ENCODE data around the gene HYAL2.
A peak's percentile ranks its signal among the peaks of the same experiment; 100 is the strongest.

The HYAL2 gene

DNA sequence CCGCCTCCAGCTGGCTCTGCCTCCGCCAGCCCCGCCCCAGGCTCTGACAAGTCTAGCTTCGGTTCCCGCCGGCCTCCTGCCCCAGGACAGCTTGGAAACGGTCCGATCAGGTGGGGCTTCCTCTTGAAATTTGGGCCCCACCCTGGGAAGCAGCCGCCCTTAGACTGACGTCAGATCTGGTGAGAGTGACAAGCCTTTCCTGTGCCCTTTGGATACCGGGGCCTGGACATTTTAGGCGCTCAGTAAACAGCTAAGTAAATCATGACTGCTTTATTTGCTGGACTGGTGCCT is 23.0 kb downstream of the HYAL2 start:
- Histone ChIP-seq H3K4me3 (ENCODE audit: insufficient read depth, low read depth, low read length, poor library complexity, severe bottlenecking) (peak overlapping the region; percentile 58), H3K9me3 (ENCODE audit: control insufficient read depth, low read length) (no peaks in the 10 kb centered on the region), H3K27me3 (replicated peaks; ENCODE audit: control insufficient read depth, insufficient read depth, low read length, poor library complexity, severe bottlenecking) (no peaks in the 10 kb centered on the region), H3K27ac (ENCODE audit: insufficient read depth, low read length, poor library complexity, severe bottlenecking) (peak overlapping the region; percentile 90), H3K36me3 (ENCODE audit: control insufficient read depth, insufficient read depth, low read length) (no peaks in the 10 kb centered on the region), H3K4me1 (ENCODE audit: control insufficient read depth, insufficient read depth, low read length, poor library complexity, severe bottlenecking) (peaks cover 22% of the 10 kb centered on the region)
- DNase-seq, result no peak

DNA sequence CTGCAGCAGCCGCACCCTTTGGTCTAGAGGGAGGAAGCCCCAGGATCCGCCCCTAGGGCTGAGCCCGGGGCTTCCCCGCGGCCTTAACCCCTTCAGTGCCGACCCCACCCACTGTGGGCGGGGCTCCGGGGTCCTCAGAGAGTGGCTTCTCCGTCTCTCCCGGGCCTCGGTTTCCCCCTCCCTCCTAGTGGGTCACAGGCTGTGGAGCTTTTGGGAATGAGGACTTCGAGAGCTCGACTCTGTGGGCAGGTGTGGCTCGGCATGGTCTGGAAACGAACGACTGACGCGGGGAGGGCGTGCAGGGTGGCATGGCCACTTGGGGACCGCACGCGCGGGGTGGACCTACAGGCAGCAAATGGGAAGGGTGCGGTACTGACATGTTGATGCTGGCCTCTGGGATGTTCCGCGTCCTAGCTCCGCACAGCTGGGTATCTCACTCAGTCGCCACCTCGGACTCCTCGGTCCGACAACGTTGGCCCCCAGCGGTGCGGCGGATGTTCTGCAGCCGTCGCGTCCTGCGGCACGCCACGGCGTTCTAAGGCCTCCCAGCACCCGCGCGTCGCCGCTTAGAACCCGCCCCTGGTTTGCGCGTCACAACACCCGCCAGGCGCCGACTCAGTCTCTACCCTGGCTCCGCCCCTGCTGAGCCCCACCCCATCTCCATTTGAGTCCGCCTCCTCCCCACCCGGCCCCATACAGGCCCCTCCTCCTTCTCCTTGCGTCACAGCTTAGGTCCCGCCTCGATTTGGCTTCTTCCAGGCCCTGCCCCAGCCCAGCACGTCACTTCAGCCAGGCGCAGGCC is 23.5 kb downstream of the HYAL2 start, which contains the start of the genes HYAL3 and NAA80:
Gene HYAL3, minus strand, starts transcription at position 570 of the 802 bp plus-strand sequence. CDS start 3,803 bp downstream, outside the sequence.
Gene NAA80, minus strand, starts transcription at position 570 of the 802 bp plus-strand sequence. CDS start 1,942 bp downstream, outside the sequence.
- peak within 1 kb of the TSS; percentile 67 for H3K4me3 ChIP-seq (ENCODE audit: insufficient read depth, low read depth, low read length, poor library complexity, severe bottlenecking)
- peak; percentile 99 for DNase-seq
- peaks cover 22% of the 10 kb centered on the region for H3K4me1 ChIP-seq (ENCODE audit: control insufficient read depth, insufficient read depth, low read length, poor library complexity, severe bottlenecking)
- H3K27ac ChIP-seq (ENCODE audit: insufficient read depth, low read length, poor library complexity, severe bottlenecking), result peak within 1 kb of the TSS; percentile 90
- no peaks in the 10 kb centered on the region for H3K27me3 ChIP-seq (replicated peaks; ENCODE audit: control insufficient read depth, insufficient read depth, low read length, poor library complexity, severe bottlenecking)
- H3K9me3 ChIP-seq (ENCODE audit: control insufficient read depth, low read length), result no peaks in the 10 kb centered on the region
- no peaks in the 10 kb centered on the region for H3K36me3 ChIP-seq (ENCODE audit: control insufficient read depth, insufficient read depth, low read length)

DNA sequence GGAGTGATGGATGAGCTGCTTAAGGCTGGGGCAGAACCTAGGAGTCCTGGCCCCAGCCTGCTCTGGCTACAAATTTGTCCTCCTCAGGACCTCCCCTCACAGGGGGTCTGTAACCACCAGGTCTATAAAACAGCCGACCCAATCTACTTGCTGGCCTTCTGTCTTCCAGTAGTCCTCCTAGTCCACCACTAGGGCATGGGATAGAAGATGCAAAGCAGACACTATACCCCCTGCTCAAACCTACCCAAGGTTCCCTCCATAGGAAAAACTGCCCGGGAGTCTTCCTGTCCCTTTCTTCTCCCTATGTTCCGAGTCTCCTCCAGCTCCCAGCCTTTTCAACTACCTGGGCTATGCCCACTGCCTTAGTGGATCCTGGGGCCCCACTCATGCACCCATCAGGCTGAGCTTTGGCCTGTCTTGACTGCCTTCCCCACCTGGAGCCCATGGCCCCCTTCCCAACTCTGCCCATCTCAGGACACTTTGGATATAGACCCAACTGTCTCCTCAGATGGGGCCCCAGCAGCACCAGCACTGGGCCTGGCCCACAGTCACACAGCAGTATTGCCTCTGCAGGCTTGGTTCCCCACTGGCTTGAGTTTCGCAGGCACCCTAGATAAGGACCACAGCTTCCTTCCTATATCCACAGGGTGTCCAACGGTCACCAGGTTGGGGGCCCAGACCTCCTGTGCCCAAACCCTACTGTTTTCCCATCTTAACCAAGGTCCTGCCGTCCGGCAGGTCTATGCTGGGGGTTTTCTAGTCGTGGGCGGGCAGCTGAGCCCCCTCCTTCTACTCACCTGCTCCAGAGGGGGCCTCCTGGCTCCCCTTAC is 24.4 kb downstream of the HYAL2 start:
- no peak for DNase-seq
- peak overlapping the region; percentile 90 for H3K27ac ChIP-seq (ENCODE audit: insufficient read depth, low read length, poor library complexity, severe bottlenecking)
- H3K27me3 ChIP-seq (replicated peaks; ENCODE audit: control insufficient read depth, insufficient read depth, low read length, poor library complexity, severe bottlenecking), result no peaks in the 10 kb centered on the region
- peak overlapping the region; percentile 67 for H3K4me3 ChIP-seq (ENCODE audit: insufficient read depth, low read depth, low read length, poor library complexity, severe bottlenecking)
- peaks cover 23% of the 10 kb centered on the region for H3K4me1 ChIP-seq (ENCODE audit: control insufficient read depth, insufficient read depth, low read length, poor library complexity, severe bottlenecking)
- no peaks in the 10 kb centered on the region for H3K9me3 ChIP-seq (ENCODE audit: control insufficient read depth, low read length)
- H3K36me3 ChIP-seq (ENCODE audit: control insufficient read depth, insufficient read depth, low read length), result no peaks in the 10 kb centered on the region

DNA sequence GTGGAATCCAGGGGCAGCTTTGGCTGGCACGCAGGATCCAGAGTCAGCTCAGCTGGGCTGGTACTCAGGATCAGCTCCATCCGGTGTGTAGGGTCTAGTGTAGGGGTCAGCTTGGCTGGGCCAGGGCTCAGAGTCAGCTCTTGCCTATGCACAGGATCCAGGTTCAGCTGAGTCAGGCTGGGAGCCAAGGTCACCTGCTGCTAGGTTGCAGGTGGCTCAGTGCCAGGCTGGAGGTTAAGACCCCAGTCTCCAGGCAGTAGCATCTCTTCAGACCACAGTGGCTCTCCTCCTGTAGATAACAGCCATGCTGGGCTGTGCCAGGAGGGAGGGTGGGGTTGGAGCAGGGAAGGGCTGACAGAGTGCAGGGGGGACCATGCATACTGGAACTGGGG is 25.2 kb downstream of the HYAL2 start:
- H3K27ac ChIP-seq (ENCODE audit: insufficient read depth, low read length, poor library complexity, severe bottlenecking), result peak overlapping the region; percentile 4
- no peaks in the 10 kb centered on the region for H3K27me3 ChIP-seq (replicated peaks; ENCODE audit: control insufficient read depth, insufficient read depth, low read length, poor library complexity, severe bottlenecking)
- DNase-seq, result no peak
- peaks cover 30% of the 10 kb centered on the region for H3K4me1 ChIP-seq (ENCODE audit: control insufficient read depth, insufficient read depth, low read length, poor library complexity, severe bottlenecking)
- H3K9me3 ChIP-seq (ENCODE audit: control insufficient read depth, low read length), result no peaks in the 10 kb centered on the region
- H3K36me3 ChIP-seq (ENCODE audit: control insufficient read depth, insufficient read depth, low read length), result no peaks in the 10 kb centered on the region
- H3K4me3 ChIP-seq (ENCODE audit: insufficient read depth, low read depth, low read length, poor library complexity, severe bottlenecking), result no peak overlapping the region

DNA sequence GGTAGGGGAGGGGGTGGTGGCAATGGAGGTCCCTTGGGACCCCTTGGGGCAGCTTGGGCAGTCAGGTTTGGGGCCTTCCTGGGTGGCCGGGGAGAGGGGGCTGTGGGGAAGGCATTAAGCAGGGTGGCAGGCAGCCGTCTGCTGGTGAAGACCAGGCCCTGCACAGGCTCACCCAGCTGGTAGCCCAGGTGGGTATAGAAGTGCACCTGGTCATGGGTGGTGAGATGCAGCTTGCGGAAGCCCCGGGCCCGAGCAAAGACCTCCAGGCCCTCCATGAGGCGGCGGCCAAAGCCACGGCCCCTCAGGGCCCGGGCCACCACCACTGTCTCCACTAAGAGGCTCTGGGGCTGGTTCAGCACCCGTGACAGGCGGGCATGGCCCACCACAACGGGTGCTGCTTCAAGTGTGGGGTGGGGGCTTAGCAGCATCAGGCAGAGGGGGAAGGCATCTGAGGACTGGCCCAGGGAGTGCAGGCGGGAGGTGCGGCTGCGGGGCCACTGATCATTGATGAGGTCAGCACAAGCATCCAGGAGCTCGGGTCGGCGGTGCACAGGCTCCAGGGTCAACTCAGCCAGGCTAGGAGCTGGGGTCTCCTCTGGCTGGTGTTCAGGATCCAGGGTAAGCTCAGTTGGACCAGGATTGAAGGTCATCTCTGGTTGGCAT is 25.7 kb downstream of the HYAL2 start:
- Histone ChIP-seq H3K27ac (ENCODE audit: insufficient read depth, low read length, poor library complexity, severe bottlenecking) (no peak overlapping the region), H3K9me3 (ENCODE audit: control insufficient read depth, low read length) (no peaks in the 10 kb centered on the region), H3K27me3 (replicated peaks; ENCODE audit: control insufficient read depth, insufficient read depth, low read length, poor library complexity, severe bottlenecking) (no peaks in the 10 kb centered on the region), H3K36me3 (ENCODE audit: control insufficient read depth, insufficient read depth, low read length) (no peaks in the 10 kb centered on the region), H3K4me1 (ENCODE audit: control insufficient read depth, insufficient read depth, low read length, poor library complexity, severe bottlenecking) (peaks cover 31% of the 10 kb centered on the region), H3K4me3 (ENCODE audit: insufficient read depth, low read depth, low read length, poor library complexity, severe bottlenecking) (no peak overlapping the region)
- no peak for DNase-seq

DNA sequence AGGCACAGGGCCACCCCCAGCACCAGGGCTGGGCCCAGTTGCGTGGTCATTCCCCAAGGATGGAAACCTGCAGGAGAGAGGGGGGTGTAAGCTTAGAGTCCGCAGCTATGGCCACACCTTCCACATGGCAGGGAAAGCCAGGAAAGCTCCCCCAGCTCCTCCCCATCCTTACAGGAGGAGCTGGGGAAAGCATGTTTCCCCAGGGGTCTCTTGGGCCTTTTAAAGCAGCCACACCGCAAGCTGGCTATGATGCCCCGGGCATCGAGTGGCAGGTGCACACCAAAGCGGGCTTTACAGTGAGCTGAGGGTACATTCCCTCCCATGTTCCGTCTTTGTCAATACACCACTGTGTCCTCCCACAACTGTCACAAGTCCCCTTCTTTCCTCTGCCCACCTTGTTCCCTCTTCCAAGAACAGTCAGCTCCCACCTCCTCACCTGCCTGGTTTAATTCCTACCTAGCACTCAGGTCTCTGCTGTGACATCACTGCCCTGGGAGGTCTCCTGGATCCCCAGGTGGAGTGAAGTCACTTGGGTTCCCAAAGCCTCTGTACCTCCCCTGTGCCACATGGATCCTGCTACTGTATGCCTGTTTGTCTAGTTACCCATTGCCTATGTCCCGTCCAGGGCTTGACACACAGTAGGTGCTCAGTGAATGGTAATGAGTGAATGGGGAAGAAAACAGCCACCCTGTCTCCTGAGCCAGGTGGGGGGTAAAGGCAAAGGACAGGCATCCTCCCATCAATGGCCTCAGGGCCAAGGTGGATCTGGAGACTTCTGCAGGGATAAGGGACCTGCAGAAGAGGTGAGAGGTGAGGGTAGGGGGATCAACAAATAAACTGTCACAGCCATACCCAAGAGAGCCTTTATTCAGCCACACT is 26.8 kb downstream of the HYAL2 start:
- peaks cover 38% of the 10 kb centered on the region for H3K4me1 ChIP-seq (ENCODE audit: control insufficient read depth, insufficient read depth, low read length, poor library complexity, severe bottlenecking)
- H3K36me3 ChIP-seq (ENCODE audit: control insufficient read depth, insufficient read depth, low read length), result no peaks in the 10 kb centered on the region
- no peak for DNase-seq
- H3K27ac ChIP-seq (ENCODE audit: insufficient read depth, low read length, poor library complexity, severe bottlenecking), result no peak overlapping the region
- H3K27me3 ChIP-seq (replicated peaks; ENCODE audit: control insufficient read depth, insufficient read depth, low read length, poor library complexity, severe bottlenecking), result no peaks in the 10 kb centered on the region
- H3K4me3 ChIP-seq (ENCODE audit: insufficient read depth, low read depth, low read length, poor library complexity, severe bottlenecking), result no peak overlapping the region
- no peaks in the 10 kb centered on the region for H3K9me3 ChIP-seq (ENCODE audit: control insufficient read depth, low read length)

DNA sequence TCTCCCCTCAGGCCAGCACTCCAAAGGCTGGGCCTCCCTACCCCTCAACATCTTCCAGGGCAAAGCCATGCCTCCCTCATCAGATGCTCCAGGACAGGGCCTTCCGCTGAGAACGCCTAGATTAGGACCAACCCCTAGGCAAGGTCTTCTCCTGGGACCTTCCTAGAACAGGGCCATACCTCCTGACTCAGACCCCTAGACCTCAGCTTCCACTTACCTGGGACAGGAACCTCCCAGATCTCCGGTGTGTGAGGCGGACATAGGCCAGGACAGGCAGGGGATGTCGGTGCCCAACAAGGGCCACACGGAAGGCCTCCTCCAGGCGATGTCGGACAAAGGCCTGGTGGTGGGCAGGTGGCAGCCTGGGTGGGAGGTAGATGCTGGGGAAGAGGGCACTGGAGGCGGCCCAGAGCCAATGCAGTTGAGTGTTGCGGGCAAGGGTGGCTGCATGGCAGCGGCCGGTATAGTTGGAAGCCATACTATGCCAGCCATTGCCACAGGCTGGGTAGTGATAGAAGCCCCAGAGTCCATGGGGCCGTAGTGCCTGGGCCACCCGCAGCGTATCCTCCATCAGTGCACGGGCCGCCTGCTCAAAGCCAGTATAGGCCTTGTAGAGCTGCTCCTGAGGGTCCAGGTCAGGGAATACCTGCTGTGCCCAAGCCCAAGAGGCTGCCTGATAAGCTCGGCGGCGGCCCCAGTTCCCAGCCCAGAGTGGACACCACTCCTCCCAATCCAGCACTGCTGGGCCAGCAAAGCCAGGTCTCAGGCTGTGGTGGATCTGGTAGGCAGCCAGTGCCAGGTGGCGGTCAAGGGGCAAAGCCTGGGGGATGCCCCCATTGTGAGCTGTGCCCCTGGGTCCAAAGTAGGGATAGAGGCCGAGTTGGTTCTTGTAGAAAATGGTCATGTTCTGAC is 27.8 kb downstream of the HYAL2 start:
- H3K27me3 ChIP-seq (replicated peaks; ENCODE audit: control insufficient read depth, insufficient read depth, low read length, poor library complexity, severe bottlenecking), result no peaks in the 10 kb centered on the region
- H3K27ac ChIP-seq (ENCODE audit: insufficient read depth, low read length, poor library complexity, severe bottlenecking), result no peak overlapping the region
- peaks cover 6% of the 10 kb centered on the region for H3K36me3 ChIP-seq (ENCODE audit: control insufficient read depth, insufficient read depth, low read length)
- no peaks in the 10 kb centered on the region for H3K9me3 ChIP-seq (ENCODE audit: control insufficient read depth, low read length)
- no peak overlapping the region for H3K4me3 ChIP-seq (ENCODE audit: insufficient read depth, low read depth, low read length, poor library complexity, severe bottlenecking)
- DNase-seq, result no peak
- H3K4me1 ChIP-seq (ENCODE audit: control insufficient read depth, insufficient read depth, low read length, poor library complexity, severe bottlenecking), result peaks cover 30% of the 10 kb centered on the region

DNA sequence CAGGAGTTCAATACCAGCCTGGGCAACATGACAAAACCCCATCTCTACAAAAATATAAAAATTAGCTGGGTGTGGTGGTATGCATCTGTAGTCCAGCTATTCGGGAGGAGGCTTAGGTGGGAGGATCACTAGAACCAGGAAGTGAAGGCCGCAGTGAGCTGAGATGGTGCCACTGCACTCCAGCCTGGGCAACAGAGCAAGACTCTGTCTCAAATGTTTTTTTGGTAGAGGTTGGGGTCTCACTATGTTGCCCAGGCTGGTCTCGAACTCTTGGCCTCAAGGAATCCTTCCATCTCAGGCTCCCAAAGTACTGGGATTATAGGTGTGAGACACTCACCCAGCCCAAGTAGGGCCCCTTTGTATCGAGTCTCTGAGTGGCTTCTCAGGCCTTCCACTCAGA is 28.5 kb downstream of the HYAL2 start:
- Histone ChIP-seq H3K36me3 (ENCODE audit: control insufficient read depth, insufficient read depth, low read length) (peaks cover 13% of the 10 kb centered on the region), H3K4me1 (ENCODE audit: control insufficient read depth, insufficient read depth, low read length, poor library complexity, severe bottlenecking) (peaks cover 27% of the 10 kb centered on the region), H3K4me3 (ENCODE audit: insufficient read depth, low read depth, low read length, poor library complexity, severe bottlenecking) (no peak overlapping the region), H3K27ac (ENCODE audit: insufficient read depth, low read length, poor library complexity, severe bottlenecking) (no peak overlapping the region), H3K9me3 (ENCODE audit: control insufficient read depth, low read length) (no peaks in the 10 kb centered on the region), H3K27me3 (replicated peaks; ENCODE audit: control insufficient read depth, insufficient read depth, low read length, poor library complexity, severe bottlenecking) (no peaks in the 10 kb centered on the region)
- DNase-seq, result no peak

Measured in effector memory CD4-positive, alpha-beta T cell (primary cell).